Thoracic aorta (tissue), 2 donors: ENCODE measurements around the gene METTL16. TPM values are rescaled to one million over a fixed set of nuclear protein-coding genes. Genes with fewer than 3 reads are reported as not detected.

ENCODE experiments used
- ATAC-seq: fragments of 150-250 bp; one replicate; pipeline ENCODE4 v1.8.0; 2017; ENCODE audit warnings: low read depth; ENCODE audit not compliant: insufficient number of reproducible peaks, low FRiP score
- DNase-seq: peaks from one replicate; pipeline ENCODE4 v3.0.0-alpha.2; 2020; ENCODE audit warnings: low spot score
- H3K27ac ChIP-seq, 2 donors: fragments of 200-600 bp; sonication (generic); 1 replicate in 1 of 2; 2 replicates in 1 of 2; pipeline ENCODE4 v1.5.1; 2016; ENCODE audit warnings: mild to moderate bottlenecking in 2 of 2, moderate library complexity in 2 of 2
- H3K27me3 ChIP-seq: fragments of 200-600 bp; sonication (generic); replicated peaks from 2 replicates; pipeline ENCODE4 v1.6.0; 2016; ENCODE audit warnings: mild to moderate bottlenecking; ENCODE audit not compliant: insufficient read depth
- H3K36me3 ChIP-seq: fragments of 200-600 bp; sonication (generic); one replicate; pipeline ENCODE4 v1.5.1; 2016
- H3K4me1 ChIP-seq, 2 donors: fragments of 200-600 bp; sonication (generic); 1 replicate in 1 of 2; 2 replicates in 1 of 2; pipeline versions ENCODE4 v1.5.1 to v1.6.0; 2016; ENCODE audit warnings: low read depth in 2 of 2, mild to moderate bottlenecking in 1 of 2; ENCODE audit not compliant: control insufficient read depth in 1 of 2
- H3K4me3 ChIP-seq: fragments of 200-600 bp; sonication (generic); 2 replicates; pipeline ENCODE4 v1.5.1; 2016; ENCODE audit warnings: mild to moderate bottlenecking
- H3K9me3 ChIP-seq: fragments of 200-600 bp; sonication (generic); 2 replicates; pipeline ENCODE4 v1.5.1; 2016
- total RNA-seq, 2 donors: library from RNA; depleted of rRNA; stranded (reverse); fragments of >200 nt; gene quantifications; one replicate each; pipeline versions ENCODE4 v1.1.0 to v1.2.3, GENCODE V29; 2016
- TF ChIP-seq, protein P1 (sequence below): fragments of 200-600 bp; sonication (generic); IDR thresholded peaks from one replicate; pipeline ENCODE4 v1.5.1; 2019; ENCODE audit warnings: antibody characterized with exemption

Gene METTL16
- total RNA-seq, 2 donors from 2014 or later, result 37.6 to 37.9 TPM

DNA sequence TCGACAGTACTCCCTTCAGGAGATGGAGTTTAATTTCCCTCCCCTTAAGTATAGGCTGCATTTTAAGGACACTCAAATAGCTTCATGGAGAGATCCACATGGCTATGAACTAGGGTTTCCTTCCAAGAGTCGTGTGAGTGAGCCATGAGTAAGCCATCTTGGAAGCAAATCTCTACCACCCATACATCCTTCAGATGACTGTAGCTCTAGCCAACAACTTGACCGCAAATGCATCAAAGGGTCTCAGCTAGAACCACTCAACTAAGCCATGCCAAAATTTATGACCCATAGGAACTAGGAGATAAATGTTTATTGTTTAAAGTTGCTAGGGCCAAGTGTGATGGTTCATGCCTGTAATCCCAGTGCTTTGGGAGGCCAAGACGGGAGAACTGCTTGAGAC lies 43.4 kb downstream of the METTL16 start:
- Histone ChIP-seq H3K27me3 (no peaks in the 10 kb centered on the region), H3K27ac (no peak overlapping the region), H3K9me3 (no peaks in the 10 kb centered on the region), H3K36me3 (peaks cover 27% of the 10 kb centered on the region), H3K4me1 (no peaks in the 10 kb centered on the region), H3K4me3 (no peak overlapping the region)
- DNase-seq (no peak), ATAC-seq (no peak)
- TF ChIP-seq, protein P1, sequence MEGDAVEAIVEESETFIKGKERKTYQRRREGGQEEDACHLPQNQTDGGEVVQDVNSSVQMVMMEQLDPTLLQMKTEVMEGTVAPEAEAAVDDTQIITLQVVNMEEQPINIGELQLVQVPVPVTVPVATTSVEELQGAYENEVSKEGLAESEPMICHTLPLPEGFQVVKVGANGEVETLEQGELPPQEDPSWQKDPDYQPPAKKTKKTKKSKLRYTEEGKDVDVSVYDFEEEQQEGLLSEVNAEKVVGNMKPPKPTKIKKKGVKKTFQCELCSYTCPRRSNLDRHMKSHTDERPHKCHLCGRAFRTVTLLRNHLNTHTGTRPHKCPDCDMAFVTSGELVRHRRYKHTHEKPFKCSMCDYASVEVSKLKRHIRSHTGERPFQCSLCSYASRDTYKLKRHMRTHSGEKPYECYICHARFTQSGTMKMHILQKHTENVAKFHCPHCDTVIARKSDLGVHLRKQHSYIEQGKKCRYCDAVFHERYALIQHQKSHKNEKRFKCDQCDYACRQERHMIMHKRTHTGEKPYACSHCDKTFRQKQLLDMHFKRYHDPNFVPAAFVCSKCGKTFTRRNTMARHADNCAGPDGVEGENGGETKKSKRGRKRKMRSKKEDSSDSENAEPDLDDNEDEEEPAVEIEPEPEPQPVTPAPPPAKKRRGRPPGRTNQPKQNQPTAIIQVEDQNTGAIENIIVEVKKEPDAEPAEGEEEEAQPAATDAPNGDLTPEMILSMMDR, result no peak

DNA sequence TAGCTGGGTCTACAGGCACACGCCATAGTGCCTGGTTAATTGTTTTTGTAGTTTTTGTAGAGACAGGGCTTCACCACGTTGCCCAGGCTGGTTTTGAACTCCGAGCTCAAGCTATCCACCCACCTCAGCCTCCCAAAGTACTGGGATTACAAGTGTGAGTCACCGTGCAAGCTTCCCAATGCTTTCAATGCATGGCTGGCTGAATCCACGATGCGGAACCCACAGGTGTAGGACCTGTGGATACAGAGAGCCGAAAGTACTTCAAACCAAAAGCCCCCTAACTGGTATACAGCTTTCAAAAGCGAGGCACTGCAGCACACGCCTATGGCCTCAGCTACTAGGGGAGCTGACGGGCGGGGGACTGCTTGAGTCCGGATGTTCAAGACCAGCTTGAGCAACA lies 44.8 kb downstream of the METTL16 start:
- Histone ChIP-seq H3K27ac (no peak overlapping the region), H3K4me1 (no peaks in the 10 kb centered on the region), H3K4me3 (no peak overlapping the region), H3K27me3 (no peaks in the 10 kb centered on the region), H3K36me3 (peaks cover 39% of the 10 kb centered on the region), H3K9me3 (no peaks in the 10 kb centered on the region)
- ATAC-seq, result no peak
- DNase-seq, result no peak
- TF ChIP-seq, protein P1, result no peak

DNA sequence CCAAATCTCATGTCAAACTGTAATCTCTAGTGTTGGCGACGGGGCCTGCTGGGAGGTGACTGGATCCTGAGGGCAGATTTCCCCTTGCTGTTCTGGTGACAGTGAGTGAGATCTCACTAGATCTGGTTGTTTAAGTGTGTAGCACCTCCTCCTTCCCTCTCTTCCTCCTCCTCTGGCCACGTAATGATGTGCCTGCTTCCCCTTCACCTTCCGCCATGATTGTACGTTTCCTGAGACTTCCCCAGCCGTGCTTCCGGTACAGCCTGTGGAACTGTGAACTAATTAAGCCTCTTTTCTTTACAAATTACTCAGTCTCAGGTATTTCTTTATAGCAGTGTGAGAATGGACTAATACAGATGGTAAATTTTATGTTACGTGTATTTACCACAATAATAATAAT lies 49.2 kb downstream of the METTL16 start:
- TF ChIP-seq, protein P1, result no peak
- peaks cover 0 to 12% of the 10 kb centered on the region in 2 donors for H3K4me1 ChIP-seq
- H3K36me3 ChIP-seq, result peaks cover 24% of the 10 kb centered on the region
- ATAC-seq (no peak), DNase-seq (no peak)
- H3K4me3 ChIP-seq, result no peak overlapping the region
- no peaks in the 10 kb centered on the region for H3K27me3 ChIP-seq
- no peaks in the 10 kb centered on the region for H3K9me3 ChIP-seq
- no peak overlapping the region for H3K27ac ChIP-seq

DNA sequence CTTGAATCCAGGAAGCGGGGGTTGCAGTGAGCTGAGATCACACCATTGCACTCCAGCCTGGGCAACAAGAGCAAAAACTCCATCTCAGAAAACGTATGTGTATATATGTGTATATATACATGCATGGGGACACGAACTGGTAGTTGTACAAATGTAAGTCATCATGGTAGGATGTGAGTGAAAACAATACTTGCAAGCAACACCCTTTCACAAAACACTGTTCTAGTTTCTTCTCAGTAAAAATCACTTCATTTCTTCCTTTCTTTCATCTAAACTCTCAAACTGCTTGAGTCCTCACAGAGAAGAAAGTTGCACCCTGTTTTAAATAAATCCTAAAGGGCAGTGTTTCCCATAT lies 51.8 kb downstream of the METTL16 start:
- no peak overlapping the region for H3K4me3 ChIP-seq
- DNase-seq (no peak), ATAC-seq (no peak)
- H3K27me3 ChIP-seq, result no peaks in the 10 kb centered on the region
- H3K27ac ChIP-seq, result peak overlapping the region; percentile 16 to 40
- peaks cover 23% of the 10 kb centered on the region for H3K36me3 ChIP-seq
- H3K9me3 ChIP-seq, result no peaks in the 10 kb centered on the region
- H3K4me1 ChIP-seq, result peaks cover 0 to 12% of the 10 kb centered on the region in 2 donors
- TF ChIP-seq, protein P1, result no peak

DNA sequence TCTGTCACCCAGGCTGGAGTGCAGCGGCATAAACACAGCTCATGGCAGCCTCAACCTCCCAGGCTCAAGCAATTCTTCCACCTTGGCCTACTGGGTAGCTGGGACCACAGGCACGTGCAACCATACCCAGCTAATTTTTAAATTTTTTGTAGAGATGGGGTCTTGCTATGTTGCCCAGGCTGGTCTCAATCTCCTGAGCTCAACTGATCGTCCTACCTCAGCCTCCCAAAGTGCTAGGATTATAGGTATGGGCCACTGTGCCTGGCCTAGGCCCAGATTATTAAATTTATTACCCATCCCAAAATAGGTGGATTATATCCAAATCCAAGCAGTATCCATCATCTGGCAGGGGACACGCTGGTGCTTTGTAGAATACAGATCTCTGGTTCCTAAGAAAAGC lies 53.8 kb downstream of the METTL16 start:
- Histone ChIP-seq H3K4me3 (no peak overlapping the region), H3K27ac (no peak overlapping the region), H3K27me3 (no peaks in the 10 kb centered on the region), H3K9me3 (no peaks in the 10 kb centered on the region), H3K36me3 (peaks cover 11% of the 10 kb centered on the region), H3K4me1 (peaks cover 0 to 12% of the 10 kb centered on the region in 2 donors)
- DNase-seq, result no peak
- no peak for ATAC-seq
- TF ChIP-seq, protein P1, result no peak
